Measurements from ENCODE around the gene BAK1. TPM values are rescaled to one million over a fixed set of nuclear protein-coding genes. Genes with fewer than 3 reads are reported as not detected.
A peak's percentile ranks its signal among the peaks of the same experiment; 100 is the strongest.

The BAK1 gene
- total and polyA plus RNA-seq, 2 donors (not counting 3 experiments of a cell fraction or from before 2014, with no cell fraction given) = 25.4 to 37.1 TPM

DNA sequence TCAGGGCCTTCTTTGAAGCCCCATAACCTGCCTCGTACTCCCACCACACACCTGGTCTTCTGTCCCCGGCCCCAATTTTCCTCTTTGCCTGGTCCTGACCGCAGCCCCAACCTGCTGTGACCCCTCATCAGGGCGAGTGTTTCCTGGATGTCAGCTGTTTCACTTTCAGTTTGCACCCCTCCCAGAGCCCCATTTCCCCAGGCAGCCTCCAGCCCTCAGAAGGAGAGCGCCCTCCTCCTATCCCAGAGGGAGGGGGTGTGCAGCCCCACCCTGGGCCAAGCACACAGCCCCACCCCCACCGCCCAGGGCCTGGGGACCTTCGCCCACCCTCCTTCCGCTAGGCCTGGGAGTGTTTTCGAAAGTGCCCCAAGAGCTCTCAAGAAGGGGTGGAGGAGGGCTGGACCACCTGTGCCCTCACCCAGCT is 1.5 kb downstream of the BAK1 start:
- no peak overlapping the region for H3K9ac ChIP-seq (replicated peaks; ENCODE audit: extremely low read depth, insufficient read depth, low read length)
- ChIA-PET CTCF (no interaction called here), POLR2A (interaction anchor here (0.7 kb wide), 1 partner anchor 125 kb away, joined by 3 read pairs; no protein-coding TSS in a partner anchor)
- TF ChIP-seq POLR2AphosphoS5 (IDR thresholded peaks at IDR 0.05; ENCODE audit: insufficient read depth, low read depth, low read length) (no peak), GATA2 (IDR thresholded peaks at IDR 0.05; ENCODE audit: insufficient read depth, insufficient read length, low read depth, low read length) (no peak), EZH2 (IDR thresholded peaks at IDR 0.05; ENCODE audit: borderline replicate concordance, low read depth, low read length, severe bottlenecking) (no peak), MYC (IDR thresholded peaks at IDR 0.05; ENCODE audit: low read depth, low read length) (no peak), CTCF (IDR thresholded peaks at IDR 0.05; ENCODE audit: extremely low read depth in 1 of 2, insufficient read depth in 1 of 2, low read depth in 1 of 2, low read length in 2 of 2) (no peak), JUN (IDR thresholded peaks at IDR 0.05; ENCODE audit: borderline replicate concordance, insufficient read depth, insufficient read length, low read depth) (no peak), FOS (IDR thresholded peaks at IDR 0.05; ENCODE audit: borderline replicate concordance, insufficient read depth, low read length) (no peak), POLR2A (IDR thresholded peaks at IDR 0.05; ENCODE audit: low read depth, low read length) (no peak)
- TF ChIP-seq, protein P1, sequence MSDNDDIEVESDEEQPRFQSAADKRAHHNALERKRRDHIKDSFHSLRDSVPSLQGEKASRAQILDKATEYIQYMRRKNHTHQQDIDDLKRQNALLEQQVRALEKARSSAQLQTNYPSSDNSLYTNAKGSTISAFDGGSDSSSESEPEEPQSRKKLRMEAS (IDR thresholded peaks at IDR 0.05; ENCODE audit: insufficient read depth, insufficient read length) = no peak
- H3K27me3 ChIP-seq (ENCODE audit: control insufficient read depth in 2 of 2, insufficient read depth in 2 of 2, low read length in 2 of 2) = no peaks in the 10 kb centered on the region
- no peak for DNase-seq (ENCODE audit: low read depth, low spot score)
- no TSS peak for BruUV-seq (replicated peaks)
- no peak overlapping the region for H2AFZ ChIP-seq (ENCODE audit: low read depth, low read length)
- FAIRE-seq = no peak
- H3K4me3 ChIP-seq (replicated peaks in 1 of 3; ENCODE audit: insufficient read depth in 1 of 3, low read depth in 1 of 3, low read length in 3 of 3) = no peak overlapping the region
- H3K36me3 ChIP-seq (ENCODE audit: control insufficient read depth in 2 of 2, extremely low read depth in 1 of 2, insufficient read depth in 2 of 2, low read length in 2 of 2) = peaks cover 10 to 27% of the 10 kb centered on the region in 2 experiments
- dilution Hi-C loops (cut with MboI; ENCODE audit: extremely low pct_ligation_motif_present, low sequenced_read_pairs) = no loop called here
- intact Hi-C loops (cut with micrococcal nuclease) = loop anchor here (5.0 to 10.0 kb wide), 2 partner anchors 126 to 264 kb away; partner anchors contain the start of genes TAPBP, ZBTB22 and ZBTB9
- H3K9me3 ChIP-seq (replicated peaks; ENCODE audit: control insufficient read depth, insufficient read depth, low read length) = no peaks in the 10 kb centered on the region
- H3K4me2 ChIP-seq (ENCODE audit: insufficient read depth, low read length) = peak overlapping the region; percentile 60
- H3K27ac ChIP-seq (ENCODE audit: insufficient read depth, low read depth, low read length) = no peak overlapping the region
- peaks cover 31% of the 10 kb centered on the region for H3K79me2 ChIP-seq (ENCODE audit: control insufficient read depth, insufficient read depth, low read length)
- H3K9me1 ChIP-seq (replicated peaks; ENCODE audit: control insufficient read depth, extremely low read depth, insufficient read depth, low read length) = no peaks in the 10 kb centered on the region
- peaks cover 17% of the 10 kb centered on the region for H3K4me1 ChIP-seq (ENCODE audit: control insufficient read depth, extremely low read depth, insufficient read depth, low read length)
- H4K20me1 ChIP-seq (replicated peaks; ENCODE audit: control insufficient read depth, extremely low read depth, insufficient read depth, low read length) = no peaks in the 10 kb centered on the region
